RPMI7951 (cell line): ENCODE data around the gene ADAMTSL1. TPM values are rescaled to one million over a fixed set of nuclear protein-coding genes. Genes with fewer than 3 reads are reported as not detected.
A peak's percentile ranks its signal among the peaks of the same experiment; 100 is the strongest.

ENCODE experiments used
- DNase-seq: peaks from one replicate; pipeline ENCODE4 v3.0.0-alpha.2; 2012; ENCODE audit warnings: low read depth
- total RNA-seq: library from RNA; depleted of rRNA; stranded (reverse); fragments of >200 nt; shearing (Covaris generic); gene quantifications from 2 replicates; pipeline ENCODE4 v1.2.3, GENCODE V29; 2014

The ADAMTSL1 gene
- total RNA-seq, 1 experiment from 2014 or later: 25.1 TPM

GRCh38 chr9:18665947-18666346 is 192.0 kb downstream of the ADAMTSL1 start:
- no peak for DNase-seq

- DNase-seq: no peak
Observed at GRCh38 chr9:18666348-18666747, 192.4 kb downstream of the ADAMTSL1 start.

DNA sequence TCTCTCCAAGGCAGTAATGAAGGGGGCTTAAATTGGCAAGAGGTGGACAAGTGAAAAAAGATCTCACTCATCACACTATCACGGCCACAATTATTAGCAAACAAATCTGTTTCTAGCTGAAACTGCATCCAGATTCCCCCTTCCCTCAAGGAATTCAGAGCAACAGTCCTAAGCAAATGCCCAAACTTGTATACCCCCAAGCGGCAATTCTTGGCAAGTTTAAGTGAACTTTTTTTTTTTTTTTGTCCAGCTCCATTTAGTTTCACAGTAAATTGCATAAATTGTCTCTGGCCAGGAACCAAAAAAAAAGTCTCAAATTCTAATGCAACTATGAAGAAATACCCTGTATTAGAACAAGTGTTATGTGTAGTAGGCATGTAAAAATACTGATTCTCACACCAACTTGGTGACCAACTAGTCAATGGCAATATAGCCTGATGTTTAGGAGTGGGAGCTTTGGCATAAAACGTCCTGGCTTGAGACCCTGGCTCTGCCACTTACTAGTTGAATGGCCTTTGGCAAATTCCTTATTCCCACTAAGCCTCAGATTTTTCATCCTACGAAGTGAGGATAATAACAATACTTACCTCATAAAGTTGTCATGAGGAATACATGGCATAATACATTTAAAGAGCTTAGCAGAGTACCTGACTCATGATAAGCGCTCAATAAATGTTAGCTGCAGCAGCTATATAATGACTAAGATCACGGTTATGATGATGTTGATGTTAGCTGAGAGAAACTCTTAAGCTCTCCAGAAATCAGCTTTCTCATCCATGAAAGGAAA is 193.2 kb downstream of the ADAMTSL1 start:
- DNase-seq: no peak

DNA sequence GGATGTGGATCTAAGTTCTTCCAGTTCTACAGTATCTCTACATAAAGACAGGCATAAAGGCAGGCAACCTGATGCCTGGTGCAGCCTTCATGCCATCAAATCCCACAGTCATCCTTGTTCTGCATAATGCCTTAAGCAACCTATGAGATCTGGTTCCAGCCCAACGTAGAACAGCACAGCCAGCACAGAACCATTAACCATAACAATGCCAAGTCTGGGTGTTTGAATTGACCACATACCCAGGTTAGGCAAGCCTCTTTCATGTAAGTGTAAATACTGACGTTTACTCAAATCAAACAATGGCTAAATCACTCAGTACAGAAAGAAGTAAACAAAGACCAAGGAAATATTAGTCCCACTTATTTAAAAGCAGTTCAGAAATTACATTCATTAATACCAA is 195.0 kb downstream of the ADAMTSL1 start:
- no peak for DNase-seq

DNA sequence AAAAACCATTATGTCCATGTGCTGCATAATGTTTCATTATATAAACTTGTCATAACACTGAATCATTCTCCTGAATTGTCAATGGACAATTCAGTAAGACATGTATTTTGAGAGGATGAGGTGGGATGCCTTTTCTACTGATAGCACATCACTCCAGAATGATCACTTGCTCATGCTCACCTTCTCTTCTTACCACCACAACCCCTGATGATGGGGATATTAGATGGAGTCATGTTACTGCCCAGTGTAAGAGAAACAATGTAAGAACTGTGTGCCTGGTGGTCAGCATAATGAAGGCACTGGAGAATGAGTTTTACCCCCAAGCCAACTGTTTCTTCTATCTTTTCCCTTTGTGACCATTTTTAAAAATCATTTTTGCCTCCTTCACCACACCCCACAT is 198.8 kb downstream of the ADAMTSL1 start:
- DNase-seq: no peak

DNA sequence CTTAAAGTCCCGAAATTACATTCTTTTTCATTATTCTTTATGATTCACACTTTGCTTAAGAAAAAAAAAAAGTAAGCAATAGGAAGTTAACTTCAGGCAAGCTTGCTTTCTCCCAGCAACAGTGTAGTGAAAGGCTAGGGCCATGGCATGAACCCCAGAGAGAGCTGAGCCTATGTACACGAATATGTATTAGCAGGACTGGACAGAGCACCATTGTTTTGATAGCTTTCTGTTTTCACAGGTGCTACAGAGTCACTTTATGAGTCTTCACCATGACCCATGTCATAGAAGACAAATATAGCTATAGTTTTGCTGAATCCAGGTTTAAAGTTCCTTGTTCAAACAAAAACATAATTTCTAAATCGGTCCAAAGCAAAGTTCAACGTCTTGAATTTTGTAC is 199.2 kb downstream of the ADAMTSL1 start:
- DNase-seq: peak; percentile 9

- no peak for DNase-seq
Observed at GRCh38 chr9:18675332-18675731, 201.4 kb downstream of the ADAMTSL1 start.

GRCh38 chr9:18675973-18676372 is 202.0 kb downstream of the ADAMTSL1 start:
- DNase-seq: no peak

GRCh38 chr9:18676525-18676924 is 202.6 kb downstream of the ADAMTSL1 start:
- DNase-seq: no peak

- no peak for DNase-seq
Observed at GRCh38 chr9:18678821-18679590, 205.1 kb downstream of the ADAMTSL1 start.

DNA sequence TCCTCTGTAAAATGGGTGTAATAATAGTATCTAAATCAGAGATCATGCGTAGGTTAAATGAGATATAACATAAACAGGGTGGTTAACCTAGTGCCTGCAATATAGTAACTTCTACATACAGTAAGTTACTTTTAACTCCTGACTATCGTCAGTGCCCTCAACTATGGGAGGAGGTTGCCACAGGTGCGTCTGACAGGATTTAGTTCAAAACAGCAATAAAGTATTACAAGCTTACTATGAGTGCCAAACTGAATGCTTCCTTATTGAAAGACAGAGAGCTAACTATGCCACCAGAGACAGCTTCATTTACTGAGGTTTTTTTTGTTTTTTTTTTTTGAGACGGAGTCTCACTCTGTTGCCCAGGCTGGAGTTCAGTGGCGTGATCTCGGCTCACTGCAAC is 209.0 kb downstream of the ADAMTSL1 start:
- no peak for DNase-seq

DNA sequence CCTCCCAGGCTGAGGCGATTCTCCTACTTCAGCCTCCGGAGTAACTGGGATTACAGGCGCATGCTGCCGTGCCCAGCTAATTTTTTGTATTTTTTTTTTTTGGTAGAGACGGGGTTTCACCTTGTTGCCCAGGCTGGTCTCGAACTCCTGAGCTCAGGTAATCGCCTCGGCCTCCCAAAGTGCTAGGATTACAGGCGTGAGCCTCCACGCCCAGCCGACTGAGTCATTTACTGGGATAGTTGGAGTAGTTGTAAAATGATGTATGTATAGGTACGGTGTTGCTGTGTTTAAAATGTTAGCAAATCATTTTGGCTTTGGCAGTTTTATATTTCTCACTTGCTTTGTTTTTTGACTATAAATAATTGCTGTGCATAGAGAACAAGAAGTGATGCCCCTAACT is 209.4 kb downstream of the ADAMTSL1 start:
- DNase-seq: no peak

DNA sequence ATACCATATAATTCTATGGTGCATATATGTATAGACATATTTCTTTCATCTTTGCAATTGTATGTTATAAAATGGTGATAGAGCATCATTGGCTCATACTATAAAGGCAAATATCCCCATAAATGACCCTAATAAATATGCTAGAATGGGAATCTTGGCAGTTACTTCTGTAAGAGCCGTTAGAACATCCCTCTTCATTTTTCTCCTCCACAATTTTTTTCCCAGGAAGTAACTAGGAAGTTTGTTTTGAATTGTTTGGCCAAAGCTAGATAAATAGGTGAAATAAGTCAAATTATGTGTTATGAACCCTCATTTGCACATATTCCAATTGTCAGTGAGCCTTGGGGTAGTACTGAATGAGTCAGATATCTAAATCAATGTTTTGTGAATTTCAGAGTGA is 209.9 kb downstream of the ADAMTSL1 start:
- DNase-seq: no peak

- no peak for DNase-seq
Observed at GRCh38 chr9:18684593-18685317, 210.8 kb downstream of the ADAMTSL1 start.

DNA sequence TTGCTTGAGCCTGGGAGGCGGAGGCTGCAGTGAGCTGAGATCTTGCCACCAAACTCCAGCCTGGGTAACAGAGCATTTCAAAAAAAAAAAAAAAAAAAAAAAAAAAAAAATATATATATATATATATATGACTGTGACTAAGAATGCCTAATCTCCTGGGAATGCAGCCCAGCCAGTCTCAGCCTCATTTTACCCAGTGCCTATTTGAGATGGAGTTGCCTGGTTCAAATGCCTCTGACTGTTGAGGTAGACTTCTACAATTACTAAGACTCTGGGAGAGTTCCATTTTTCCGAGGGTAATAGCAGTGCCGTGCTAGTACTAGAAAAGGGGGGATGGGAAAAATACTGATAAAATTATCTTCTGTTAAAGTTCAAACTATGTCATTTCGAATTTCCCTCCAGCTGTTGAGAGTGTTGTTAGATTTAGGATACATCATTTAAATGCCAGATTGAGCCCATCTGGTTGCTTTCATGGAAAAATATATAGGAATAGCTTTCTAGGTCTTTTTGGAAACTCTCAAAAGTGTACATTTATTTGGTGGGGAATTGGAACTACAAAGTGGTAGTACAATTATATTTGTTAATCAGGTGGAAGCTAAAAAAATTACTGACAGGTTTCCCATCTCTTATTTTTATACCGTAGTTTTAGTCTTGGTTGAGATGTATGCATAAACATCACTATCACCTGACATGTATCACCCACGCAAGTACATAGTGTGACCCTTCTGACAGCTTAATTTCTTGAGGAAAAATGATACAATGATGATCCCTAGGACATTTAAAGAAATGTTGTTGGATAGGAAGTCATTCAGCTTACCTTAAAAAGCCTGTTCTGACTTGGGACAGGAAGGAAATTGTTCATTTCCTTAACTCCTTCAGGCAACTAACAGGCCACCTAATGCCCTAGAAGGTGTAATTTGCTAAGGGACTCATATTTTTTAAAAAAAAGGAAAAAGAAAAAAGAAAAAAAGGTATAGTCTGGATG is 214.9 kb downstream of the ADAMTSL1 start:
- no peak for DNase-seq

GRCh38 chr9:18689921-18690320 is 216.0 kb downstream of the ADAMTSL1 start:
- no peak for DNase-seq

GRCh38 chr9:18692268-18692667 is 218.3 kb downstream of the ADAMTSL1 start:
- DNase-seq: no peak

- no peak for DNase-seq
Observed at GRCh38 chr9:18692962-18693361, 219.0 kb downstream of the ADAMTSL1 start.

- no peak for DNase-seq
Observed at GRCh38 chr9:18694959-18695668, 221.2 kb downstream of the ADAMTSL1 start.

DNA sequence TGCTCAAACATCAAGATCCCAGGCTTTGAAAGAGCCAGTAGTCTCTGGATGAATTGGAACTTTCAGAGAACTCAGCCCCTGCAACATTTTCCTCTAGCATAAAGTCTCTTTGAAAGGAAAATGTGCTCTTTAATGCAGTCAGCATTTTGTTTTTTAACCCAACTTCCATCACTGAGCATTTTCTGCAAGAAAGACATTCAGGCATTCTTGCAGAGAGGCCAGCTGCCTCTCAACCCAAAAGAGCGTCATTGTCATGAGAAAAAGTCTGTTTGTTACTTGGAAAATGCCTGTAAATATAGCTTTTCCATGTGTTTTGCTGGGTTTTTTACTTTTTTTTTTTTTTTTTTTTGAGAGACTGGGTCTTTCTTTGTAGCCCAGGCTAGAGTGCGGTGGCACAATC is 225.0 kb downstream of the ADAMTSL1 start:
- DNase-seq: no peak

DNA sequence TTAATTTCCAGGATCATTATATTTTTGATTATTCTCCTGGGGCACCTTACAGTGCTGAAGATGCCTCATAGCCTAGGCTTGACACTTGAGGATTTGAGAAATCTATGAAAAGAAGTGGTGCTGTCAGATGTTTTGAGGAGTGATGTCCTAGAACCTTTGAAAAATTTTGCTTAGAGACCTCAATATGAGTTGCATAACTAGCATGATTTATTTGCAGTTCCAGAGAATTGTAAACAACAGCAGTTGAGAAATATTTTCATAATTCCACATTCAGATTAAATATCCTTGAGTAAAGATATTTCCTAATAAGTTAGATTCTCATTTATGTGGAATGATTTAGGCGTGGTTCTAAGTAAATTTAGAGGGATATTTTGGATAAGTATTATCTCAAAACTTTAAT is 225.8 kb downstream of the ADAMTSL1 start:
- DNase-seq: no peak
